ENCODE results near the gene KCNJ9.
"Not testable (repeated sequence)": the region's sequence is repeated elsewhere in the genome, so short reads cannot be mapped to it uniquely, and the experiment has no call there.

The KCNJ9 gene

GRCh38 chr1:160047111-160047991 lies 34.0 kb upstream of the KCNJ9 start:
- no peak overlapping the region for H3K4me3 ChIP-seq (ENCODE audit: low read depth, low read length)
- DNase-seq (ENCODE audit: low read depth), result no peak
- TF ChIP-seq, protein P1, sequence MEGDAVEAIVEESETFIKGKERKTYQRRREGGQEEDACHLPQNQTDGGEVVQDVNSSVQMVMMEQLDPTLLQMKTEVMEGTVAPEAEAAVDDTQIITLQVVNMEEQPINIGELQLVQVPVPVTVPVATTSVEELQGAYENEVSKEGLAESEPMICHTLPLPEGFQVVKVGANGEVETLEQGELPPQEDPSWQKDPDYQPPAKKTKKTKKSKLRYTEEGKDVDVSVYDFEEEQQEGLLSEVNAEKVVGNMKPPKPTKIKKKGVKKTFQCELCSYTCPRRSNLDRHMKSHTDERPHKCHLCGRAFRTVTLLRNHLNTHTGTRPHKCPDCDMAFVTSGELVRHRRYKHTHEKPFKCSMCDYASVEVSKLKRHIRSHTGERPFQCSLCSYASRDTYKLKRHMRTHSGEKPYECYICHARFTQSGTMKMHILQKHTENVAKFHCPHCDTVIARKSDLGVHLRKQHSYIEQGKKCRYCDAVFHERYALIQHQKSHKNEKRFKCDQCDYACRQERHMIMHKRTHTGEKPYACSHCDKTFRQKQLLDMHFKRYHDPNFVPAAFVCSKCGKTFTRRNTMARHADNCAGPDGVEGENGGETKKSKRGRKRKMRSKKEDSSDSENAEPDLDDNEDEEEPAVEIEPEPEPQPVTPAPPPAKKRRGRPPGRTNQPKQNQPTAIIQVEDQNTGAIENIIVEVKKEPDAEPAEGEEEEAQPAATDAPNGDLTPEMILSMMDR (conservative IDR thresholded peaks at IDR 0.05; ENCODE audit: low read depth, low read length), result no peak

DNA sequence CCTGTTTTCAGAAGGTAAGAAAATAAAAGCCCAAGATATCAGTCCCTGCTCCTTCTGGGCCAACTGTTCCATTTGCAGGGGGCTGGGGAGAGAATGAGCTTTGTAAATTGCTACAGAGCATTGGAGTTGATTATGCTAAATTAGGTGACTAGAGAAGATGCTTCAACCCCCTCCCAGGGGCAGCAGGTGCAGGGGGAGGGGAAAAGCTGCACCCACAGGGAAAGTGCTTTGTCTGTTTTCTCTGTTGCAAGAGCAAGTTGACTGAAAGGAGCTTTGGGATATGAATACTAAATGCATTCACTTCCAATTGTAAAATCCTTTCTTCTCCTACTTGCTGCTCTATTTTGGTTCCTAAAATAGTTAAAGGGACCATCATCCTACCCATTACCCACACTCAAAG lies 33.0 kb upstream of the KCNJ9 start:
- no peak overlapping the region for H3K4me3 ChIP-seq (ENCODE audit: low read depth, low read length)
- DNase-seq (ENCODE audit: low read depth), result no peak
- TF ChIP-seq, protein P1 (conservative IDR thresholded peaks at IDR 0.05; ENCODE audit: low read depth, low read length), result no peak

GRCh38 chr1:160049101-160049500 lies 32.2 kb upstream of the KCNJ9 start:
- TF ChIP-seq, protein P1 (conservative IDR thresholded peaks at IDR 0.05; ENCODE audit: low read depth, low read length), result no peak
- no peak overlapping the region for H3K4me3 ChIP-seq (ENCODE audit: low read depth, low read length)
- no peak for DNase-seq (ENCODE audit: low read depth)

DNA sequence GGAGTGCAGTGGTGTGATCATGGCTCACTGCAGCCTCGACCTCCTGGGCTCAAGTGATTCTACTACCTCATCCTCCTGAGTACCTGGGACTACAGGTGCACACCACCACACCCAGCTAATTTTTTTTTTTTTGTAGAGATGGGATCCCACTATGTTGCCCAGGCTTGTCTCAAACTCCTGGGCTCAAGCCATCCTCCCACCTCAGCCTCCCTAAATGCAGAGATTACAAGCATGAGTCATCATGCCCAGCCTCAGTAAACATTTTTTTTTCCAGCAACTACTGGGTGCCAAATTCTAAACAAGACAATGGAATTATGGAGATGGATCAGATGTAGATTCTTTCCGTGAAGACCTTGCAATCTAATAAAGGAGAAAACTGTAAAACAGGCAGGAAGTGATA lies 31.2 kb upstream of the KCNJ9 start:
- not testable (repeated sequence) for DNase-seq (ENCODE audit: low read depth); H3K4me3 ChIP-seq (ENCODE audit: low read depth, low read length)

- DNase-seq (ENCODE audit: low read depth), result no peak
- TF ChIP-seq, protein P1 (conservative IDR thresholded peaks at IDR 0.05; ENCODE audit: low read depth, low read length), result no peak
- no peak overlapping the region for H3K4me3 ChIP-seq (ENCODE audit: low read depth, low read length)
These were observed 30.7 kb upstream of the KCNJ9 start for GRCh38 chr1:160050619-160051018.

GRCh38 chr1:160052936-160053335 lies 28.4 kb upstream of the KCNJ9 start:
- DNase-seq (ENCODE audit: low read depth), result no peak
- TF ChIP-seq, protein P1 (conservative IDR thresholded peaks at IDR 0.05; ENCODE audit: low read depth, low read length), result no peak
- no peak overlapping the region for H3K4me3 ChIP-seq (ENCODE audit: low read depth, low read length)

- no peak for DNase-seq (ENCODE audit: low read depth)
- H3K4me3 ChIP-seq (ENCODE audit: low read depth, low read length), result no peak overlapping the region
- TF ChIP-seq, protein P1 (conservative IDR thresholded peaks at IDR 0.05; ENCODE audit: low read depth, low read length), result no peak
These were observed 27.6 kb upstream of the KCNJ9 start for GRCh38 chr1:160053548-160054365.
